Measurements from ENCODE around the gene A1BG. TPM values are rescaled to one million over a fixed set of nuclear protein-coding genes. Genes with fewer than 3 reads are reported as not detected.

The A1BG gene
- total and polyA plus RNA-seq, 2 of the 13 experiments (the other 11 are each of a cell fraction or from before 2014, with no cell fraction given), result 14.7 to 41.4 TPM

DNA sequence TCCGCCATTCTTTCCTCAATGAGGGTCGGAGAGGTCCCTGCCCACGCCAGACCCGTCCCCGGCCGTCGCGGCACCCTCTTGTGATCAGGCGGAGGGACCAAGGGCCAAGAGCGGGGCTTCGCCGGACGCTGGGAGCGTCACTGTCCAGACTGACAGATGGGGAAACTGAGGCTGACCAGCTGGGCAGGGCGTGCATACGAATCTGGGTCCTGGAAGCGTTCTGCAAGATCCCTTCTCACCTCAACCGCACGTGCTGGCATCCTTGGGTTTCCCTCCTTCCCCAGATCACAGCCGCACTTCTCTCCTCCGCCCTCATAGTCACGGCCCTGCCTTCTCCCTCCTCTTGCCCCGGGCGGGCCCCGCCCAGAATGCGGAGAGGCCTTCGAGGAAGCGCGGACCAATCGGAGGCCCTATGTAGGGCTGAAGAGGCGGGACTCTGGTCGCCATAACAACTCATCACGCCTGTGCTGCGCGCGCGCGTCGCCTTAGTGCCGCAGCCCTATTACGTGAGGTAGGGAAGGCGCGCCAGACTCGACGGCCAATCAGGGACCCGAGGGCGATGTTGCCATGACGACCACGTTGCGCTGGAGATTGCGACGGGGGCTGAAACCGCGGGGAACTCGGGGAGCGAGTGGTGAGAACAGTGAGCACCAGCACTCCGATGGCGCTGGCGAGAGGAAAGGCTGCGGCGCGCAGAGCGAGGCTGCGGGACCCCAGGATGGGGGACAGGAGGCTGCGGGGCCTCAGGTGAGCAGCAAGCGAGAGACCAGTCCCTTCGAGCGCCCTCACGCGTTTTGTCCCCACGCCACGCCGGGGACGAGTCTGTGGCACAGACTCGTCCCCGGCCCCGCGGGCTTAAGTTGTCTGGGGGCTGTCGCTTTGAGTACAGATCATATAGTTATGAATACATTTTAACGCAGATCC lies 47.9 kb upstream of the A1BG start (continued):
- TF ChIP-seq PITX1 (CRISPR knock-in tag; IDR thresholded peaks at IDR 0.05) (peak; percentile 53; the same call in 1 of the 2 replicates), FOXC1 (CRISPR knock-in tag; IDR thresholded peaks at IDR 0.05; ENCODE audit: borderline replicate concordance) (no peak), BHLHE40 (IDR thresholded peaks at IDR 0.05; ENCODE audit: low read length) (0 out of 2 replicates have a peak, but pooled peaks have one; percentile 9), ZNF441 (CRISPR knock-in tag; IDR thresholded peaks at IDR 0.05; ENCODE audit: borderline replicate concordance) (0 out of 2 replicates have a peak, but pooled peaks have one; percentile 23), JUNB (CRISPR knock-in tag; IDR thresholded peaks at IDR 0.05; ENCODE audit: borderline replicate concordance) (no peak), BORCS8-MEF2B (CRISPR knock-in tag; IDR thresholded peaks at IDR 0.05) (peak; percentile 51; the same call in 1 of the 2 replicates), ZNF263 (CRISPR knock-in tag; IDR thresholded peaks at IDR 0.05) (0 out of 2 replicates have a peak, but pooled peaks have one; percentile 44), ZNF3 (CRISPR knock-in tag; IDR thresholded peaks at IDR 0.05) (no peak), ZBTB20 (CRISPR knock-in tag; IDR thresholded peaks at IDR 0.05; ENCODE audit: borderline replicate concordance, low read depth) (no peak; the same call in 1 of the 2 replicates), BCL6 (CRISPR knock-in tag; IDR thresholded peaks at IDR 0.05) (no peak), GABPA (IDR thresholded peaks at IDR 0.05; ENCODE audit: low read depth, low read length) (no peak), GABPA (CRISPR knock-in tag; IDR thresholded peaks at IDR 0.05; ENCODE audit: low read depth) (no peak), CC2D1A (CRISPR knock-in tag; IDR thresholded peaks at IDR 0.05) (no peak), NR2F1 (CRISPR knock-in tag; IDR thresholded peaks at IDR 0.05) (no peak), ZNF431 (CRISPR knock-in tag; IDR thresholded peaks at IDR 0.05; ENCODE audit: borderline replicate concordance, low read depth) (no peak), ZNF274 (CRISPR knock-in tag; IDR thresholded peaks at IDR 0.05) (peak; percentile 58; the same call in 1 of the 2 replicates)
- TF ChIP-seq, protein P1, sequence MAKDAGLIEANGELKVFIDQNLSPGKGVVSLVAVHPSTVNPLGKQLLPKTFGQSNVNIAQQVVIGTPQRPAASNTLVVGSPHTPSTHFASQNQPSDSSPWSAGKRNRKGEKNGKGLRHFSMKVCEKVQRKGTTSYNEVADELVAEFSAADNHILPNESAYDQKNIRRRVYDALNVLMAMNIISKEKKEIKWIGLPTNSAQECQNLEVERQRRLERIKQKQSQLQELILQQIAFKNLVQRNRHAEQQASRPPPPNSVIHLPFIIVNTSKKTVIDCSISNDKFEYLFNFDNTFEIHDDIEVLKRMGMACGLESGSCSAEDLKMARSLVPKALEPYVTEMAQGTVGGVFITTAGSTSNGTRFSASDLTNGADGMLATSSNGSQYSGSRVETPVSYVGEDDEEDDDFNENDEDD (CRISPR knock-in tag; IDR thresholded peaks at IDR 0.05; ENCODE audit: borderline replicate concordance), result peak; percentile 82
- TF ChIP-seq, protein P2, sequence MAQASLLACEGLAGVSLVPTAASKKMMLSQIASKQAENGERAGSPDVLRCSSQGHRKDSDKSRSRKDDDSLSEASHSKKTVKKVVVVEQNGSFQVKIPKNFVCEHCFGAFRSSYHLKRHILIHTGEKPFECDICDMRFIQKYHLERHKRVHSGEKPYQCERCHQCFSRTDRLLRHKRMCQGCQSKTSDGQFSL (CRISPR knock-in tag; IDR thresholded peaks at IDR 0.05), result no peak
- TF ChIP-seq, protein P3, sequence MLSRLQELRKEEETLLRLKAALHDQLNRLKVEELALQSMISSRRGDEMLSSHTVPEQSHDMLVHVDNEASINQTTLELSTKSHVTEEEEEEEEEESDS (CRISPR knock-in tag; IDR thresholded peaks at IDR 0.05; ENCODE audit: borderline replicate concordance), result 0 out of 2 replicates have a peak, but pooled peaks have one; percentile 68
- TF ChIP-seq, protein P4, sequence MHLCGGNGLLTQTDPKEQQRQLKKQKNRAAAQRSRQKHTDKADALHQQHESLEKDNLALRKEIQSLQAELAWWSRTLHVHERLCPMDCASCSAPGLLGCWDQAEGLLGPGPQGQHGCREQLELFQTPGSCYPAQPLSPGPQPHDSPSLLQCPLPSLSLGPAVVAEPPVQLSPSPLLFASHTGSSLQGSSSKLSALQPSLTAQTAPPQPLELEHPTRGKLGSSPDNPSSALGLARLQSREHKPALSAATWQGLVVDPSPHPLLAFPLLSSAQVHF (CRISPR knock-in tag; IDR thresholded peaks at IDR 0.05), result no peak
- TF ChIP-seq, protein P5, sequence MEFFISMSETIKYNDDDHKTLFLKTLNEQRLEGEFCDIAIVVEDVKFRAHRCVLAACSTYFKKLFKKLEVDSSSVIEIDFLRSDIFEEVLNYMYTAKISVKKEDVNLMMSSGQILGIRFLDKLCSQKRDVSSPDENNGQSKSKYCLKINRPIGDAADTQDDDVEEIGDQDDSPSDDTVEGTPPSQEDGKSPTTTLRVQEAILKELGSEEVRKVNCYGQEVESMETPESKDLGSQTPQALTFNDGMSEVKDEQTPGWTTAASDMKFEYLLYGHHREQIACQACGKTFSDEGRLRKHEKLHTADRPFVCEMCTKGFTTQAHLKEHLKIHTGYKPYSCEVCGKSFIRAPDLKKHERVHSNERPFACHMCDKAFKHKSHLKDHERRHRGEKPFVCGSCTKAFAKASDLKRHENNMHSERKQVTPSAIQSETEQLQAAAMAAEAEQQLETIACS (CRISPR knock-in tag; IDR thresholded peaks at IDR 0.05), result 0 out of 2 replicates have a peak, but pooled peaks have one; percentile 27
- TF ChIP-seq, protein P6, sequence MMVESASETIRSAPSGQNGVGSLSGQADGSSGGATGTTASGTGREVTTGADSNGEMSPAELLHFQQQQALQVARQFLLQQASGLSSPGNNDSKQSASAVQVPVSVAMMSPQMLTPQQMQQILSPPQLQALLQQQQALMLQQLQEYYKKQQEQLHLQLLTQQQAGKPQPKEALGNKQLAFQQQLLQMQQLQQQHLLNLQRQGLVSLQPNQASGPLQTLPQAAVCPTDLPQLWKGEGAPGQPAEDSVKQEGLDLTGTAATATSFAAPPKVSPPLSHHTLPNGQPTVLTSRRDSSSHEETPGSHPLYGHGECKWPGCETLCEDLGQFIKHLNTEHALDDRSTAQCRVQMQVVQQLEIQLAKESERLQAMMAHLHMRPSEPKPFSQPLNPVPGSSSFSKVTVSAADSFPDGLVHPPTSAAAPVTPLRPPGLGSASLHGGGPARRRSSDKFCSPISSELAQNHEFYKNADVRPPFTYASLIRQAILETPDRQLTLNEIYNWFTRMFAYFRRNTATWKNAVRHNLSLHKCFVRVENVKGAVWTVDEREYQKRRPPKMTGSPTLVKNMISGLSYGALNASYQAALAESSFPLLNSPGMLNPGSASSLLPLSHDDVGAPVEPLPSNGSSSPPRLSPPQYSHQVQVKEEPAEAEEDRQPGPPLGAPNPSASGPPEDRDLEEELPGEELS (CRISPR knock-in tag; IDR thresholded peaks at IDR 0.05), result no peak; the same call in 1 of the 2 replicates
